Mononuclear cell (primary cell): ENCODE results near the gene MCRIP2. TPM values are rescaled to one million over a fixed set of nuclear protein-coding genes. Genes with fewer than 3 reads are reported as not detected.
"Not testable (repeated sequence)": the region's sequence is repeated elsewhere in the genome, so short reads cannot be mapped to it uniquely, and the experiment has no call there.

Experiments
- H3K27me3 ChIP-seq: 2 replicates; pipeline ENCODE4 v1.6.0; 2011; ENCODE audit warnings: low read length, control low read depth; ENCODE audit not compliant: insufficient read depth
- H3K4me1 ChIP-seq: 2 replicates; pipeline ENCODE4 v1.5.1; 2011; ENCODE audit warnings: mild to moderate bottlenecking, low read length, control low read depth; ENCODE audit not compliant: insufficient read depth
- H3K4me3 ChIP-seq: 2 replicates; pipeline ENCODE4 v1.5.1; 2011; ENCODE audit warnings: mild to moderate bottlenecking, low read length, moderate library complexity
- H3K9me3 ChIP-seq: 2 replicates; pipeline ENCODE4 v1.5.1; 2011; ENCODE audit warnings: low read depth, mild to moderate bottlenecking, control low read depth, low read length
- total RNA-seq: library from RNA; depleted of rRNA; stranded (reverse); fragments of >200 nt; gene quantifications from one replicate; pipeline ENCODE4 v1.2.3, GENCODE V29; 2012

MCRIP2 gene
- total RNA-seq, 1 donor: 18.5 TPM

DNA sequence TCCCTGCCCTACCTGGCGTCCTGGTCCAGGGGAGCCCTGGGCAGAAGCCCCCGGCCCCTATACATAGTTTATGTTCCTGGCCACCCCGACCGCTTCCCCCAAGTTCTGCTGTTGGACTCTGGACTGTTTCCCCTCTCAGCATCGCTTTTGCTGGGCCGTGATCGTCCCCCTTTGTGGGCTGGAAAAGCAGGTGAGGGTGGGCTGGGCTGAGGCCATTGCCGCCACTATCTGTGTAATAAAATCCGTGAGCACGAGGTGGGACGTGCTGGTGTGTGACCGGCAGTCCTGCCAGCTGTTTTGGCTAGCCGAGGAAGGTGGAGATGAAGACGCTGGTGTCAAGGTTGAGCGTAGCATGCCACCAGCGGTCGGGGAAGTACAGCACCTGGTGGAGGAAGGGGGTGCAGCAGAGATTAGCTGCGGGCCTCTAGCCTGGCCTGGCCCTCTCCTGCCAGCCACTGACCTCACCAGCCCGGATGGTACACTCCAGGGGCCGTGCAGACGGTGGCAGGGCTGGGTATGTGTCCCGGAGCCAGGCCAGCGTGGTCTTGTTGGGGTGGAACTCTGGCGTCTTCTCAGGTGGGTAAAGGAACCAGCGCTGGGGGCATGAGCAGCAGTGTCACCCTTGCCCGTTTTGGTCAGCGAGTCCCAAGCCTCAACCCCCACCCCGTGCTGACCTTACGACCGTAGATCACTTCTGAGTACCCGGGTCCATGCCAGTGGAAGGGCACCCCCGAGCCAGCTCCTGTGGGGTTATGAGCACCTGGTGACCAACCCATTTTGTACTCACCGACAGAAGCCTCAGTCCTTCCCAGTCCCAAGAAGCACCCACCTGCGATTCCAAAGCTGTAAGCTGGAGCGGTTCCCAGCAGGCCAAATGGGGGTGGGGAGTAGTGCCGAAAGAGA, 41.1 kb downstream of the MCRIP2 start:
- Histone ChIP-seq H3K9me3 (no peaks in the 10 kb centered on the region), H3K4me1 (peaks cover 52% of the 10 kb centered on the region)

DNA sequence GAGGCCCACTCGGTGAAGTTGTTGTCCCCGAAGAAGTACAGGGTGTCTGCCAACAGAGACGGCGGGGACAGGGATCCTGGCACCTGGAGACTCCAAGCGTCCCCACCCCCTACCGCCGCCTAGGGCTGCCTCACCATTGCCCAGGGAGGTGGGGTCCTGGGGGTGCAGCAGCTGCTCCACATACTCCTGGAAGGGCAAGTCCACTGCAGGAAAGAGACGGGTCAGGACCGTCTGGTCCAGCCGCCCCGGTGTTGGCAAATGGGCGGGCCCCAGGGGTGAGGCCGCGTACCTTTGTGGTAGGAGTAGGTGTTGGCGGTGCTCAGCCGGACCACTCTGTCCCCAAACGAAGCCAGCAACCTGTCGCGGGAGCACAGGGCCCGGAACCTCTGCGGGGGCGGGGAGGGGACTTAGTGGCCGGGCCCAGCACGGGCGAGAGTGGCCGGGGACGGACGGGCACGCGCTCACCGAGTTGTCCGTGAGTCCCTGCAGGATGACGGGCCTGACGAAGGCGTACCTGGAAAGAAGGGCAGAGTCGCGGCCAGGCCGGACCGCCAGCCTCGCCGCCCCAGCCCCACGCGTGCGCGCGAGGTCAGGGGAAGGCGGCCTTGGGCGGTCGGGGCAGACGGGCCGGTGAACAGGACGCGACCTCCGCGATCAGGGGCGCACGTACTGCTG, 41.9 kb downstream of the MCRIP2 start:
- Histone ChIP-seq H3K4me1 (peaks cover 52% of the 10 kb centered on the region), H3K4me3 (peak overlapping the region; percentile 44), H3K9me3 (no peaks in the 10 kb centered on the region), H3K27me3 (no peaks in the 10 kb centered on the region)

More for the DNA sequence above, 41.1 kb downstream of the MCRIP2 start:
- no peaks in the 10 kb centered on the region for H3K27me3 ChIP-seq
- no peak overlapping the region for H3K4me3 ChIP-seq

DNA sequence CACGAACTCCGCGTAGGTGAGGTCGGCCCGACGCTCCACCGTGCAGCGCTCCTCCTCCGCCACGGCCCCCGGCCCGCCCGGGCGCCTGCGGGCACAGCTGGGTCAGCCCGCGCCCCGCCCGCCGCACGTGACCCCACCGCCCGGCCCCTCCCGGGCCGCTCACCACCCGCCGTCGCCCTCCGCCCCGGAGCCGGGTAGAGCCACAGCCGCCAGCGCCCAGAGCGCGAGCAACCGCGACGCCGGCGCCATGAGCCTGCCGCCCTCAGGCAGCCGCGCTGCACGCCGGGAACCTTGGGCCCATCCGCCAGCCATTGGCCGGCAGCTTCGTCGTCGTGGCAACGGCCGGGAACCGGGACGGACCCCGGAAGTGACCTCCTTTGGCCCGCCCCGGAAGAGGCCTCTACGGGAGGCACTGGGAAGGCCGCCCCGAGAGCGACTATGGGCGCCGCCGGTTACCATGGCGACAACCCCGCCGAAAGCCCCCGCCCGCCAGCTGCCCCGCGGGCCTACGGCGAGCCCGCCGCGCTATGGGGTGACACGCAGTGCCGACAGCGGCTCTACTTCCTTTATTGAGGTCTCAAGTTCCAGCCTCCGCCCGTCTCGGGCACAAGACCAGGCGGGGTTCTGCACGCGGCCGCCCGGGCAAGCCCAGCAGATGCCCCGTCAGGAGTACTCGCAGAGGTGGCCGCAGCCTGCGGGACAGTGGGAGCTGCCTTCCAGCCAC, 42.6 kb downstream of the MCRIP2 start, which contains the start of gene JMJD8:
Gene JMJD8, minus strand, starts transcription at position 264 of the 724 bp plus-strand sequence. Its CDS starts 15 bp downstream, at position 249.
- no peaks in the 10 kb centered on the region for H3K27me3 ChIP-seq
- H3K4me3 ChIP-seq: peak within 1 kb of the TSS; percentile 44
- no peaks in the 10 kb centered on the region for H3K9me3 ChIP-seq
- H3K4me1 ChIP-seq: peaks cover 54% of the 10 kb centered on the region

DNA sequence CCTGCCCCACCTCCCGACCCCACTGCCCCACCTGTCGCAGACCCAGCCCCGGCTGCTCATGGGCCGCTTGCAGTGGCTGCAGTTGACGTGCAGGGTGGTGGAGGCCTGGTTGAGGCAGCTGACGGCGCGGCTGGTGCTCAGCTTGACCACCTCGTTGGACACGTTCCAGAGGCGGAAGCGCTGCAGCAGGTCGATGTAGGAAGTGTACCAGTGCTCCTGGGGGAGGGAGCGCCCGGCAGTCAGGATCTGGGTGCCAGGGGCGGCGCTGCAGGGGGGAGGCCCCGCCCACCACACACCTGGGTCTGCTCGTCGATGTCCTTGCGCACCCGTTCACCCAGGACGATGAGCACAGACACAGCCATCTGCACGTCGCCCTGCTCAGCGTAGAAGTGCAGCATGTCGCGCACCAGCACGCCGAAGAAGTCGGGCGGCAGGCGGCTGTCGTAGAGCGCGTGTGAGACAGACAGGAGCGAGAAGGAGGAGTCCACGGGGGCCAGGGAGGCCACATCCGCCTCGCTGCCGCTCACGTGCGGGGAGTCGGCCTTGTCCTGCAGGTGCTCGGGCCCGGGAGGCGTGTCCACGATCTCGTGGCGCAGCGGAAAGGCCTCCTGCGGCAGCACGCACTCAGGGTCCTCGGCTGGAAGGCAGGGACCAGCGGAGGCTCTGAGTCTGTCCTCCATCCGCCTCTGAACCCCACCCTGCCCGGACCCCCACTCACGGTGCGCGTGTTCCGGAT, 43.5 kb downstream of the MCRIP2 start:
- Histone ChIP-seq H3K4me1 (peaks cover 57% of the 10 kb centered on the region), H3K9me3 (no peaks in the 10 kb centered on the region), H3K27me3 (no peaks in the 10 kb centered on the region), H3K4me3 (no peak overlapping the region)

DNA sequence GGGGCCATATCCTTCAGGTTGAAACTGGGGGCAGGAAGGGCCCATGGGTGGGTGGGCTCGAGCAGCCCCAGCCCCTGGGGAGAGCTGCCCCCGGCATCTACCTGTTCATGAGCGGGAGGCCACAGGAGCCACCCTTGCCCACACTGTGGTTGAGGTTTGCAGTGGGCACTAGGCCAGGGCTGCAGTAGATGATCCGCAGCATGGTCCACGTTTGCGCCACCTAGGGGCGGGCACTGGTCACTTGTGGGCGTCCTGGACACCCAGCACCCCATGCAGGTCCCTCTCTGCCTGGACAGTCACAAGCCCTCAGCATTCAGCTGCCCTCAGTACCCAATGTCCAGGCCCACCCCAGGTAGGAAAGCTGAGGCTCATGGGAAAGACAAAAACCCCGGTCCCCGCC, 44.3 kb downstream of the MCRIP2 start:
- H3K27me3 ChIP-seq: no peaks in the 10 kb centered on the region
- no peaks in the 10 kb centered on the region for H3K9me3 ChIP-seq
- H3K4me3 ChIP-seq: no peak overlapping the region
- peaks cover 57% of the 10 kb centered on the region for H3K4me1 ChIP-seq

DNA sequence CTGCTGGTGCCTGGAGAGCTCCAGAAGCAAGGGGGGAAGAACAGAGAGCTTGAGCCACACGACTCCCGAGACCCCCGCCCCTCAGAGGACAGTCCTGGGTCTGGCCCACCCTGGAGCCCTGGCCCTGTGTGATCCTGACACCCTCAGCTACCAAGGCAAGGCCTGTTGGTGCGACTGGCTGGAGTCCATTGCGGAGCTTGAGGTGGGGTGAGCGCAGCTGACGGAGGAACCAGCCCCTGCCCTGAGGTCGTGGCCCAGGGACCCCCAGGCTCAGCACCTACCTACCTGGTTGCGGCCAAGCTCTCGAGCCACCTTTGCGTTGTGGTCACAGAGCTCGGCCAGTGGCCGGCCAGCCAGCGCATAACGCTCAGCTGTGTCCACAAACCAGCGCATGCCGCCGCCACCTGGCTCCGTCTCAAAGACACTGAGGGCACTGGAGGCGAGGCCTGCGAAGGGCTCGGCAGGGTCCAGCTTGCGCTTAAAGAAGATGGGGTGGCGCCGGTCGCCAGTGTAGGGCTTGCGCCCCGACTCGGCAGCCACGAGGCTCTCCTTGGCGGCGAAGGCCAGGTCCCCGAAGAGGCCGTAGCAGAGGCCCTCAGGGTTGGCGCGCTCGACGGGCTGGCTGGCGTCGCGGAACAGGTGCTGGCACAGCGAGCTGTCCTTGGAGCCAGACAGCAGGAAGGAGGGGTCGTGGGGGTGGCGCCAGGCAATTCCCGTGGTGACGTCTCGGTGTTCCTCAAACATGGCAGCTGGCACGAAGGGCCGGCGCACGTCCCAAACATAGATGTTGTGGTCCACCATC, 45.0 kb downstream of the MCRIP2 start:
- Histone ChIP-seq H3K4me3 (no peak overlapping the region), H3K9me3 (no peaks in the 10 kb centered on the region), H3K27me3 (no peaks in the 10 kb centered on the region), H3K4me1 (peaks cover 50% of the 10 kb centered on the region)

DNA sequence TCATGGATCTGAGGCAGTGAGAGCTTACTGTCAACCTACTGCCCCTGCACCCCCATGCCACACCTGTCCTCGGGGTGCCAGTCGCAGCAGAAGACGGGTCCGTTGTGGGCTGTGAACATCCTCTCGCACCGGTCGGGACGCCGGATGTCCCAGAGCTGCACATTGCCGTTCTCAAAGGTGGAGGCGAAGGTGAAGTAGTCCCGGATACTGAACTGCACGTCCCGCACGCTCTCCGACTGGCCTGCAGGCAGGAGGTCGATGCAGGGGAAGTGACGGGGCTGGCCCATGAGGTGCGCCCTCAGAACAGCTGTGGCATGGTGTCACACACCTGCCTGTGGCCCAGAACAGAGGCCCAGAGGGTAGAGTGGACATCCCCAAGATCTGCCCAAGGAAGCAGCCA, 45.9 kb downstream of the MCRIP2 start:
- Histone ChIP-seq H3K4me3 (no peak overlapping the region), H3K4me1 (peaks cover 43% of the 10 kb centered on the region), H3K27me3 (peaks cover 6% of the 10 kb centered on the region), H3K9me3 (no peaks in the 10 kb centered on the region)

DNA sequence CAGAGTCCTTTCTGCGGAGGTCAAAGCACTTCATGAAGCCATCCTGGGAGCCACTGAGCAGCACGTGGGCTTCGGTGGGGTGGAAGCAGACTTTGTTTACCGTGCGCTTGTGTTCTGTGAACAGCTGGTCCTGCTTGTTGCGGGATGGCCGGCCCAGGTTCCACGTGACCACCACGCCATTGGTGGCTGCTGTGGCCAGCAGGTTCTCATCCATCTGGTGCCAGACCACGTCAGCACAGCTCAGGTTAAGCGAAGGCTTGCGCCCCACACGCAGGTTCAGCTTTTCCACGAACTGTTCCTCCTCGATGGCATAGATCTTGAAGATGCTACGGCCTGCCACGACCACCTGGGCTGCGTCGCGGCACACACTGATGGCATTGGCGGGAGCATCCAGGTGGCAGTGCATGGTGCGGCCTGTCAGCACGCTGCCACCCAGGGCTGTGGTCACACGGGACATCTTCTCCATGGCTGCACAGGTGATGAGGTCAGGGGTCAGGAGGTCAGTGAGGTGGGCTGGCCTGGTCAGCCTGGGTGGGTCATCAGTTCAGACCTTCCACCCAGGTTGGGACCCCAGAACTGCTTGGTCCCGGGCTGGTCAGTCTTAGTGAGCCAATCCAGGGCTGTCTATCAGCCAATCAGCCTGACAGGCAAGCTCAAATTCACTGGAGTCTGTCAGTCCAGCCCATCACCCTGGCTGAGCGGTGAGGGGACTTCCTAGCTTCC, 47.7 kb downstream of the MCRIP2 start:
- peak overlapping the region; percentile 63 for H3K4me3 ChIP-seq
- no peaks in the 10 kb centered on the region for H3K9me3 ChIP-seq
- peaks cover 31% of the 10 kb centered on the region for H3K4me1 ChIP-seq
- peaks cover 14% of the 10 kb centered on the region for H3K27me3 ChIP-seq

DNA sequence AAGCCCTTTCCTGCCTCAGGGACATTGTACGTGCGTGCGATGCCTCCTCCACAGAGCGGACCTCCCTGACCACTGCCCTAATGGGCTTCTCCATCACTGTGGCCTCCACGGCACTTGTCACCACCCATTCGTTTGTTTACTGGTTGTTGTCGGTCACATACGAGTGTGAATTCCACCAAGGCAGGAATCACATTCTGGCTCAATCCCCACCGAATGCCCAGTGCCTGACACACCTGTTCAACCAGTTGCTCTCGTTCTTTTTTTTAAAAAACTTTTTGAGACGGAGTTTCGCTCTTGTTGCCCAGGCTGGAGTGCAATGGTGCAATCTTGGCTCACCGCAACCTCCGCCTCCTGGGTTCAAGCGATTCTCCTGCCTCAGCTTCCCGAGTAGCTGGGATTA, 49.6 kb downstream of the MCRIP2 start:
- peaks cover 24% of the 10 kb centered on the region for H3K27me3 ChIP-seq
- not testable (repeated sequence) for H3K4me3 ChIP-seq, H3K9me3 ChIP-seq
- peaks cover 35% of the 10 kb centered on the region for H3K4me1 ChIP-seq

DNA sequence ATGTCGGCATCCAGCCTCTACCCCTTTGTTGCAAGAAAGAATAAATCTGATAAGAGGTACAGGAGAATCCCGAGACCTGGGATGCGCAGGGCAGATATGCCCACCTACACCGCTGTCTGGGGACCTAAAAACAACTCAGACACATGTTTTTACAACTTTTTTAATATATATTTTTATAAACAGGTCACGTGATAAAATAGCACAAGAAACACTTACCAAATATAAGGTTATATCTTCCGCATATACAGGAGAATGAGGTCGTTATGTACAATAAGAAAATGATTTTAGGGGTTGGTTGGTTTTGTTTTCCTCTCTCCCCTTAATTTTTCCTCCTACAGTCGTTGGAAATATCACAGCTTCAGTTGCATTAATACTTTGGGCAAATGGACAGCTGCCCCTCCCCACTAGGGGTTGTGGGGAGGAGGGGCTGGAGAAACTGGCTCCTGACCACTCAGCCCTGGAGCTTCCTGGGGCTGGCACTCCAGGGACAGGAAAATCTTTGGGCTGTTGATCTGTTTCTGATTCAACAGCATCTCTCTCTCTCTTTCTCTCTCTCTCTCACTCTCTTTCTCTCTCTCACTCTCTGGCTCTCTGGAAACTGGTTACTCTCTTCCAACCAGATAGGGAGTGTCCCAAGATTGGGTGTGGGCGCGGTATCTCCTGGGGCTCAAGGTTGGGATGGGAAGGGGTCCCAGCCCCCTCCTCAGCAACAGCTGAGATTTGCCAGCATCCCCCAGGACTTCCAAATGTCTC, 50.9 kb downstream of the MCRIP2 start:
- H3K4me1 ChIP-seq: peaks cover 36% of the 10 kb centered on the region
- no peak overlapping the region for H3K4me3 ChIP-seq
- peaks cover 26% of the 10 kb centered on the region for H3K27me3 ChIP-seq
- H3K9me3 ChIP-seq: no peaks in the 10 kb centered on the region

DNA sequence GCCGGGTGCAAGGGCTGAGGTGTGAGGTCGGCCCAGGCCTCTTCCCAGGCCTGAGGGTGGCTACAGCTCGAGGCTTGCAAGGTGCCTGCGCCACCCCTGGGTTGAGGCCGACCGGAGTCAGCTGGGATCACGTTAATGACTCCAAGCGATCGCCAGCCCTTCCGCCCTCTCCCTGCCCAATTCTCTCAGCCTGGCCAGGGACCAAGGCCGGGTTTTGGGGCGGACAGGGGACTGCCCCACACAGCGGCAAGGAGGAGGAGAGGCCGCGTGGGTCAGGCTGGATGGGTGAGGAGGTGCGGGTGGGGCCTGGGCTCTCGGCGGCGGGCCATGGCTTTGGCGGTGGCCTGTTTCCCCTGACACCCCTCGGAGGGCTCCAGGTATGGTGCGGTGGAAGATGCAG, 51.7 kb downstream of the MCRIP2 start:
- Histone ChIP-seq H3K27me3 (peaks cover 26% of the 10 kb centered on the region), H3K9me3 (no peaks in the 10 kb centered on the region), H3K4me3 (no peak overlapping the region), H3K4me1 (peaks cover 36% of the 10 kb centered on the region)

DNA sequence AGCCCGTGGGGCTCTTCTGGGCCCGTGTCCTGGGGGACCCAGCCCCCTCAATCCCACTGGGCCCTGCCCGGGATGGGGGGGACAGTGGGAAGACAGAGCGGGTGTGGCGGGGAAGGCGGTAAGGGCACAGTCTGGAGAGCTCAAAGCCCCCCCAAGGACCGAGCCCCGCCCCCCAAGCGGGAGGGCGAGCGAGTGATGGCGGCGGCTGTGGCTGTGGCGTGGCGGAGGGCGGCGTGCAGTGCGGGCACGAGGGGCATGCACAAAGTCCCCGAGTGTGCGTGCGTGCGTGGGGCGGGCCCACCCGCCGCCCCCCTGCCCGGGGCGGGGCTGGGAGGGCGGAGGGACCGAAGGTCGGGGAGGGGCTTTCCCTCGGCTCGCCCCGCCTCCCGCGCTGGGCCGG, 52.1 kb downstream of the MCRIP2 start:
- peaks cover 26% of the 10 kb centered on the region for H3K27me3 ChIP-seq
- H3K4me3 ChIP-seq: no peak overlapping the region
- peaks cover 34% of the 10 kb centered on the region for H3K4me1 ChIP-seq
- H3K9me3 ChIP-seq: no peaks in the 10 kb centered on the region
